Measurements from ENCODE around the gene FOXP4.

The FOXP4 gene

GRCh38 chr6:41644297-41644879, 98.2 kb downstream of the FOXP4 start:
- no peak overlapping the region for H3K27ac ChIP-seq
- TF ChIP-seq ZFX (IDR thresholded peaks at IDR 0.05) = no peak
- TF ChIP-seq, protein P1, sequence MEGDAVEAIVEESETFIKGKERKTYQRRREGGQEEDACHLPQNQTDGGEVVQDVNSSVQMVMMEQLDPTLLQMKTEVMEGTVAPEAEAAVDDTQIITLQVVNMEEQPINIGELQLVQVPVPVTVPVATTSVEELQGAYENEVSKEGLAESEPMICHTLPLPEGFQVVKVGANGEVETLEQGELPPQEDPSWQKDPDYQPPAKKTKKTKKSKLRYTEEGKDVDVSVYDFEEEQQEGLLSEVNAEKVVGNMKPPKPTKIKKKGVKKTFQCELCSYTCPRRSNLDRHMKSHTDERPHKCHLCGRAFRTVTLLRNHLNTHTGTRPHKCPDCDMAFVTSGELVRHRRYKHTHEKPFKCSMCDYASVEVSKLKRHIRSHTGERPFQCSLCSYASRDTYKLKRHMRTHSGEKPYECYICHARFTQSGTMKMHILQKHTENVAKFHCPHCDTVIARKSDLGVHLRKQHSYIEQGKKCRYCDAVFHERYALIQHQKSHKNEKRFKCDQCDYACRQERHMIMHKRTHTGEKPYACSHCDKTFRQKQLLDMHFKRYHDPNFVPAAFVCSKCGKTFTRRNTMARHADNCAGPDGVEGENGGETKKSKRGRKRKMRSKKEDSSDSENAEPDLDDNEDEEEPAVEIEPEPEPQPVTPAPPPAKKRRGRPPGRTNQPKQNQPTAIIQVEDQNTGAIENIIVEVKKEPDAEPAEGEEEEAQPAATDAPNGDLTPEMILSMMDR (conservative IDR thresholded peaks at IDR 0.05) = no peak

GRCh38 chr6:41645007-41645618, 98.9 kb downstream of the FOXP4 start:
- H3K27ac ChIP-seq = no peak overlapping the region
- TF ChIP-seq, protein P1 (conservative IDR thresholded peaks at IDR 0.05) = no peak
- no peak for TF ChIP-seq ZFX (IDR thresholded peaks at IDR 0.05)

GRCh38 chr6:41646026-41646795, 100.0 kb downstream of the FOXP4 start:
- TF ChIP-seq, protein P1 (conservative IDR thresholded peaks at IDR 0.05) = no peak
- TF ChIP-seq ZFX (IDR thresholded peaks at IDR 0.05) = no peak

DNA sequence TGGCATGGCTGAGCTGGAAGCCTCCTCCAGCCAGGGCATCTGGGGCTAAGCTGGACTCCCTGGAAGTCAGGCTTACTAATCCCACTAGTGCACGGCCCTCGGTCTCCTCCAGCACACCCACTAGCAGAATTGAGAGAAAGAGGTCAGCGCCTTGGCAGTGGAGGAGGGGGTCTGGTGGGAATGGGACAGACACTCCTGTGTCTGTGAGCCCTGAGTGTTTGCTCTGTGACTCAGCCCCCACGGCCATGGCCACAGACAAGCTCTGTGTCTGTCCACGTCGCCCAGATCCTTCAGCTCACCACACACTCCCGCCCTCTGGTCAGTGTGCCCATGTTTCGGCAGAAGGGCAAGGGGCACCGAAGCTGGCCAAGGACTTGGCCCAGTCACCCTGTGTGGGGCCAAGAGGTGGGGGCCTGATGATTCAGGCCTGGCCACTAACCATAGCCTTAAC, 100.9 kb downstream of the FOXP4 start:
- H3K27ac ChIP-seq = no peak overlapping the region
- no peak for TF ChIP-seq ZFX (IDR thresholded peaks at IDR 0.05)
- TF ChIP-seq, protein P1 (conservative IDR thresholded peaks at IDR 0.05) = no peak

More at GRCh38 chr6:41646026-41646795, 100.0 kb downstream of the FOXP4 start:
- no peak overlapping the region for H3K27ac ChIP-seq

DNA sequence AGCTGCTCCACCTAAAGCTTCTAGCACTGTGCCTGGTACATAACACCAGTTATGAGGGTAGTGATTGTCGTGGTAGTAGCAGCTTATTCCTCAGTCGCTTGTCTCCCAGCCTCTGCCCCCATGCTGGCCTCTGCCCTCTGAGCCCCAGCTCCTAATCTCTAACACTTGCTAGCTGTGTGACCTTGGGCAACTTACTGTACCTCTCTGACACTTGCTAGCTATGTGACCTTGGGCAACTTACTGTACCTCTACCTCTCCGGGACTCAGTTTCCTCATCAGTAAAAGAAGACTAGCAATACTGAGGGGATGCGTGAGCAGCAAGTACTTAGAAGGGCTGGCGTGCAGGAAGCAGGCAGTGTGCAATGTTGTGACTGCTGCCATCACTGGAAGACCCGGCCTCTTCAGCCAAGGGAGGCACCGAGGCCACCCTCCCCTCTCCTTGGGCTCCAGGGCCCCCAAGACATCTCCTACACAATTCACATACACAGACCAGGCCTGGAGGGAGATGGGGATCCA, 101.9 kb downstream of the FOXP4 start:
- TF ChIP-seq, protein P1 (conservative IDR thresholded peaks at IDR 0.05) = no peak
- no peak for TF ChIP-seq ZFX (IDR thresholded peaks at IDR 0.05)
- no peak overlapping the region for H3K27ac ChIP-seq

DNA sequence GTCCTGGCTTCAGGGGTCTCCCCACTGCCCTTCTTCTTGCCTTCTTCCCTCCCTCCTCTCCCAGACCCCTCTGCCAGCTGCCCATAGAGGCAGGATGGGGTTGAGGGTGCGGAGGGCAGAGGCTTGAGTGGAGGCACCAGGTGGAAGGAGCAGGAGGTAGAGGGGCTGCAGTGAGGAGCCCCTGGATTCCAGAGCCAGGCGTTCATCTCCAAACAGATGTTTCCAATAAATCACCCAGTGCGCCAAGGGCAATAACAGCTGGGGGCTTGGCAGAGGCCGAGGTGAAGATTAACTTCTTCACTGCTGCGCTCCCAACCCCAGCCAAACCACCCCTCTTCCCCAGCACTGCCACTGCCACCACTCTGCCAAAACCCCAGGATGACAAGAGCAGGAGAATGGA, 102.7 kb downstream of the FOXP4 start:
- no peak overlapping the region for H3K27ac ChIP-seq
- TF ChIP-seq ZFX (IDR thresholded peaks at IDR 0.05) = no peak

DNA sequence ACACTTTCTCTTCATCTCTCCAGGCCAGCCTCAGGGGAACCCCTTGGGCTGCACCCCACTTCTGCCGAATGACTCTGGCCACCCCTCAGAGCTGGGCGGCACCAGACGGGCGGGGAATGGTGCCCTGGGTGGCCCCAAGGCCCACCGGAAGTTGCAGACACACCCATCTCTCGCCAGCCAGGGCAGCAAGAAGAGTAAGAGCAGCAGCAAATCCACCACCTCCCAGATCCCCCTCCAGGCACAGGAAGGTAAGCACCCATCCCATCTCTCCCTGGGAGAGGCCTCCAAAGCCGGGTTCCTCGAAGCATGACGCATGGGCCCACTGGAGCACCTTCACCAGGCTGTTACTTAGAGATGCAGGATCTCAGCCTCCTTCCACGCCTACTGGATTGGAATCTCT, 103.4 kb downstream of the FOXP4 start:
- H3K27ac ChIP-seq = no peak overlapping the region
- TF ChIP-seq ZFX (IDR thresholded peaks at IDR 0.05) = no peak
- TF ChIP-seq, protein P1 (conservative IDR thresholded peaks at IDR 0.05) = no peak
